Measurements from ENCODE around the gene PARVG. TPM values are rescaled to one million over a fixed set of nuclear protein-coding genes. Genes with fewer than 3 reads are reported as not detected.

The PARVG gene
- total and polyA plus RNA-seq, 2 of the 13 experiments (the other 11 are each of a cell fraction or from before 2014, with no cell fraction given): not detected

DNA sequence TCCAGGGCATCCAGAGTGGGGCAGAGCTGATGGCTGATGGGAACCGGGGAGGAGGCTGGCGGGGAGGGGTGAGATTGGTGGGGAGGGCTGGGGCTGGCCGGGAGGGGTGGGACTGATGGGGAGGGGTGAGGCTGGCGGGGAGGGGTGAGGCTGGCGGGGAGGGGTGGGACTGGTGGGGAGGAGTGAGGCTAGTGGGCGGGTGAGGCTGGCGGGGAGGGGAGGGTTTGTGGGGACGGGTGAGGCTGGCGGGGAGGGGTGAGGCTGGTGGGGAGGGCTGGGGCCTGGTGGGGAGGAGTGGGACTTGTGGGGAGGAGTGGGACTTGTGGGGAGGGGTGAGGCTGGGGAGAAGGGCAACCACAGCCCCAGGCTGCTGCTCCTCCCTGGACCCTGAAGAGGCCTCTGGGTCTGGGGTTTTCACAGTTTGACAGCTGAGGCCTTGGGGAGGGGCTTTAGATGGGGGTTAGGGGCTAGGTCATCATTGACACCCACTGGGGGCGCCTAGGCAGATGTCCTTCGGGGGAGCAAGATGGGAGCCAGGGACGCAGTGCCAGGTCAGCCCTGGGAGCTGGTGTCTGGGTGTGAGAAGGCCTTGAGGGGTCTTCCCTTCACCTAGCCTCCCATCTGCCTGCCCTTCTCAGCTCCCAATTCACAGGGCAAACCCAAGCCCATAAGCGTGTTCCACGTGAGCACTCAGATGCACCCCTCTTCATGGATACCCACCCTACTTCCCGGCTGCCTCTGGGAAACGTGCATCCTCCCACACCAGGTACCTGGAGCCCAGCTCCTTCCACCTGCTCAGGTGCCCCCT, 26.7 kb downstream of the PARVG start (continued):
- no peak for TF ChIP-seq ZFP37 (CRISPR knock-in tag; IDR thresholded peaks at IDR 0.05; ENCODE audit: borderline replicate concordance)

DNA sequence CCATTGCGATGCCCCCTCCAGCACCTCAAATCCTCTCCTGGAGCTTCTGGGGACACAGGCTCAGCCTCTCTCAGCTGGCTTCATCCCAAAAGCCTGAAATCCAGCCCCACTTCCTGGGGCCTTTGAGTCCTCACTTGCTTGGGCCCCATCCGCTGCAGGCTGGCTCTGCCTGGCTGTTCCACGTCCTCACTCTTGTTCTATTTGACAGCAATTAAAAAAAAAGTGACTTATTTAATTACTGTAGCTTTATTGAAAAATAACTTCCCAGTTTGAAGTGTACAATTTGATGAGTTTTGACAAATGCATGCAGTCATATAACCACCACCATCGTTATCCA, 27.2 kb downstream of the PARVG start:
- BruUV-seq (replicated peaks): no TSS peak
- H3K79me2 ChIP-seq (ENCODE audit: insufficient read depth, low read length): no peaks in the 10 kb centered on the region
- H3K4me1 ChIP-seq (ENCODE audit: insufficient read depth, low read length): no peaks in the 10 kb centered on the region
- CTCF ChIA-PET (ENCODE audit: low intra/inter-chr PET ratio, low total read pairs): no interaction called here
- H4K20me1 ChIP-seq (ENCODE audit: insufficient read depth, low read length): no peaks in the 10 kb centered on the region
- H3K4me2 ChIP-seq (ENCODE audit: low read depth, low read length): no peak overlapping the region
- peaks cover 0 to 11% of the 10 kb centered on the region in 2 experiments; a peak in 2 of 5 replicates for H3K27me3 ChIP-seq (ENCODE audit: control insufficient read depth in 1 of 2, insufficient read depth in 2 of 2, low read length in 2 of 2)
- H3K27ac ChIP-seq (ENCODE audit: extremely low read length, insufficient read depth, low read length): no peak overlapping the region
- no peak for DNase-seq (ENCODE audit: low spot score)
- 0% methylated on average over 3 of the region's 4 CpGs for WGBS (ENCODE audit: low lambda C conversion rate)
- no peak overlapping the region for H2AFZ ChIP-seq (ENCODE audit: low read length)
- POLR2A ChIA-PET: no interaction called here
- FAIRE-seq: no peak
- H3K4me3 ChIP-seq (replicated peaks in 1 of 3; ENCODE audit: insufficient read depth in 1 of 3, low read depth in 2 of 3, low read length in 3 of 3): no peak overlapping the region
- H3K9ac ChIP-seq (ENCODE audit: insufficient read depth, low read depth, low read length): no peak overlapping the region
- H3K9me3 ChIP-seq (ENCODE audit: low read length): no peaks in the 10 kb centered on the region
- in situ Hi-C loops (cut with HindIII; ENCODE audit: extremely low pct_ligation_motif_present, low pct_unique_long_range_greater_than_20kb) (no loop called here), intact Hi-C loops (cut with micrococcal nuclease; ENCODE audit: unreplicated experiment) (no loop called here)
- ATAC-seq: no peak
- no peaks in the 10 kb centered on the region for H3K36me3 ChIP-seq (replicated peaks in 1 of 2; ENCODE audit: control insufficient read depth in 1 of 2, insufficient read depth in 2 of 2, low read length in 2 of 2)
- TF ChIP-seq ZNF431 (CRISPR knock-in tag; IDR thresholded peaks at IDR 0.05; ENCODE audit: borderline replicate concordance, low read depth): no peak
- TF ChIP-seq, protein P1, sequence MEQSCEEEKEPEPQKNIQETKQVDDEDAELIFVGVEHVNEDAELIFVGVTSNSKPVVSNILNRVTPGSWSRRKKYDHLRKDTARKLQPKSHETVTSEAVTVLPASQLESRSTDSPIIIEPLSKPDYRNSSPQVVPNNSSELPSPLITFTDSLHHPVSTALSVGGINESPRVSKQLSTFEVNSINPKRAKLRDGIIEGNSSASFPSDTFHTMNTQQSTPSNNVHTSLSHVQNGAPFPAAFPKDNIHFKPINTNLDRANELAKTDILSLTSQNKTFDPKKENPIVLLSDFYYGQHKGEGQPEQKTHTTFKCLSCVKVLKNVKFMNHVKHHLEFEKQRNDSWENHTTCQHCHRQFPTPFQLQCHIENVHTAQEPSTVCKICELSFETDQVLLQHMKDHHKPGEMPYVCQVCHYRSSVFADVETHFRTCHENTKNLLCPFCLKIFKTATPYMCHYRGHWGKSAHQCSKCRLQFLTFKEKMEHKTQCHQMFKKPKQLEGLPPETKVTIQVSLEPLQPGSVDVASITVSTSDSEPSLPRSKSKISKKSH (CRISPR knock-in tag; IDR thresholded peaks at IDR 0.05; ENCODE audit: borderline replicate concordance): no peak
- TF ChIP-seq SCMH1 (CRISPR knock-in tag; IDR thresholded peaks at IDR 0.05; ENCODE audit: borderline replicate concordance): no peak
- no peak for TF ChIP-seq ZNF24 (IDR thresholded peaks at IDR 0.05)
- TF ChIP-seq, protein P2, sequence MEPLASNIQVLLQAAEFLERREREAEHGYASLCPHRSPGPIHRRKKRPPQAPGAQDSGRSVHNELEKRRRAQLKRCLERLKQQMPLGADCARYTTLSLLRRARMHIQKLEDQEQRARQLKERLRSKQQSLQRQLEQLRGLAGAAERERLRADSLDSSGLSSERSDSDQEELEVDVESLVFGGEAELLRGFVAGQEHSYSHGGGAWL (CRISPR knock-in tag; IDR thresholded peaks at IDR 0.05): no peak
- TF ChIP-seq ZNF207 (IDR thresholded peaks at IDR 0.05; ENCODE audit: borderline replicate concordance): no peak
- TF ChIP-seq, protein P3, sequence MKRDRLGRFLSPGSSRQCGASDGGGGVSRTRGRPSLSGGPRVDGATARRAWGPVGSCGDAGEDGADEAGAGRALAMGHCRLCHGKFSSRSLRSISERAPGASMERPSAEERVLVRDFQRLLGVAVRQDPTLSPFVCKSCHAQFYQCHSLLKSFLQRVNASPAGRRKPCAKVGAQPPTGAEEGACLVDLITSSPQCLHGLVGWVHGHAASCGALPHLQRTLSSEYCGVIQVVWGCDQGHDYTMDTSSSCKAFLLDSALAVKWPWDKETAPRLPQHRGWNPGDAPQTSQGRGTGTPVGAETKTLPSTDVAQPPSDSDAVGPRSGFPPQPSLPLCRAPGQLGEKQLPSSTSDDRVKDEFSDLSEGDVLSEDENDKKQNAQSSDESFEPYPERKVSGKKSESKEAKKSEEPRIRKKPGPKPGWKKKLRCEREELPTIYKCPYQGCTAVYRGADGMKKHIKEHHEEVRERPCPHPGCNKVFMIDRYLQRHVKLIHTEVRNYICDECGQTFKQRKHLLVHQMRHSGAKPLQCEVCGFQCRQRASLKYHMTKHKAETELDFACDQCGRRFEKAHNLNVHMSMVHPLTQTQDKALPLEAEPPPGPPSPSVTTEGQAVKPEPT (CRISPR knock-in tag; IDR thresholded peaks at IDR 0.05; ENCODE audit: low read depth): no peak
- no peak for TF ChIP-seq TP53 (CRISPR knock-in tag; conservative IDR thresholded peaks at IDR 0.05)
- TF ChIP-seq KLF13 (CRISPR knock-in tag; IDR thresholded peaks at IDR 0.05): no peak
- TF ChIP-seq ZNF747 (CRISPR knock-in tag; IDR thresholded peaks at IDR 0.05; ENCODE audit: borderline replicate concordance): no peak
- TF ChIP-seq ZNF335 (CRISPR knock-in tag; IDR thresholded peaks at IDR 0.05): no peak
- TF ChIP-seq, protein P4, sequence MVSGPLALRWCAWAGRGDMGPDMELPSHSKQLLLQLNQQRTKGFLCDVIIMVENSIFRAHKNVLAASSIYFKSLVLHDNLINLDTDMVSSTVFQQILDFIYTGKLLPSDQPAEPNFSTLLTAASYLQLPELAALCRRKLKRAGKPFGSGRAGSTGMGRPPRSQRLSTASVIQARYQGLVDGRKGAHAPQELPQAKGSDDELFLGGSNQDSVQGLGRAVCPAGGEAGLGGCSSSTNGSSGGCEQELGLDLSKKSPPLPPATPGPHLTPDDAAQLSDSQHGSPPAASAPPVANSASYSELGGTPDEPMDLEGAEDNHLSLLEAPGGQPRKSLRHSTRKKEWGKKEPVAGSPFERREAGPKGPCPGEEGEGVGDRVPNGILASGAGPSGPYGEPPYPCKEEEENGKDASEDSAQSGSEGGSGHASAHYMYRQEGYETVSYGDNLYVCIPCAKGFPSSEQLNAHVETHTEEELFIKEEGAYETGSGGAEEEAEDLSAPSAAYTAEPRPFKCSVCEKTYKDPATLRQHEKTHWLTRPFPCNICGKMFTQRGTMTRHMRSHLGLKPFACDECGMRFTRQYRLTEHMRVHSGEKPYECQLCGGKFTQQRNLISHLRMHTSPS (CRISPR knock-in tag; IDR thresholded peaks at IDR 0.05; ENCODE audit: low read depth): no peak
- TF ChIP-seq TBX3 (IDR thresholded peaks at IDR 0.05; ENCODE audit: borderline replicate concordance): no peak
- TF ChIP-seq ZNF891 (CRISPR knock-in tag; IDR thresholded peaks at IDR 0.05): no peak
- no peak for TF ChIP-seq PRPF4 (IDR thresholded peaks at IDR 0.05; ENCODE audit: low read depth, low read length, poor library complexity, severe bottlenecking)
- TF ChIP-seq GTF2F1 (IDR thresholded peaks at IDR 0.05; ENCODE audit: low read length): no peak
- TF ChIP-seq NR2F1 (CRISPR knock-in tag; IDR thresholded peaks at IDR 0.05): no peak
